HG03521 (cell line): ENCODE data around the gene CCDC124.

ENCODE experiments used
- ATAC-seq: cut with Tn5 transposase; IDR thresholded peaks from one replicate; pipeline ENCODE4 v1.9.1; 2021; ENCODE audit warnings: mild to moderate bottlenecking, moderate library complexity; ENCODE audit not compliant: unreplicated experiment

Gene CCDC124

GRCh38 chr19:17933414-17934129, 757 bp downstream of the CCDC124 start:
- ATAC-seq: no peak

- ATAC-seq: no peak
Measured at GRCh38 chr19:17936379-17936778, 3.6 kb downstream of the CCDC124 start.

- ATAC-seq: no peak
Measured at GRCh38 chr19:17937371-17937900, 4.6 kb downstream of the CCDC124 start.

GRCh38 chr19:17938092-17938845, 5.5 kb downstream of the CCDC124 start:
- no peak for ATAC-seq

GRCh38 chr19:17942181-17942580, 9.4 kb downstream of the CCDC124 start:
- ATAC-seq: no peak

GRCh38 chr19:17942582-17943273, 9.9 kb downstream of the CCDC124 start:
- ATAC-seq: no peak

GRCh38 chr19:17943274-17944221, 10.7 kb downstream of the CCDC124 start:
- no peak for ATAC-seq

GRCh38 chr19:17944301-17944700, 11.5 kb downstream of the CCDC124 start:
- no peak for ATAC-seq

GRCh38 chr19:17946965-17947784, 14.4 kb downstream of the CCDC124 start:
- peak; percentile 24 for ATAC-seq

GRCh38 chr19:17947815-17948513, 15.1 kb downstream of the CCDC124 start:
- ATAC-seq: peak; percentile 70

- ATAC-seq: no peak
Measured at GRCh38 chr19:17948514-17948900, 15.7 kb downstream of the CCDC124 start.

- ATAC-seq: no peak
Measured at GRCh38 chr19:17948931-17949930, 16.4 kb downstream of the CCDC124 start.

GRCh38 chr19:17949956-17950309, 17.1 kb downstream of the CCDC124 start:
- no peak for ATAC-seq

- ATAC-seq: no peak
Measured at GRCh38 chr19:17950310-17951156, 17.7 kb downstream of the CCDC124 start.

- no peak for ATAC-seq
Measured at GRCh38 chr19:17951157-17951989, 18.6 kb downstream of the CCDC124 start.
